HCT116 (cell line): ENCODE data around the gene GSK3A.

Experiments
- FOSL1 ChIP-seq: IDR thresholded peaks from 2 replicates; pipeline ENCODE4 v1.6.1; 2012; ENCODE audit warnings: low read depth
- POLR2A ChIP-seq: IDR thresholded peaks from 2 replicates; pipeline ENCODE4 v1.7.0; 2011; ENCODE audit warnings: borderline replicate concordance; ENCODE audit not compliant: insufficient read depth, insufficient read length; ENCODE audit errors: extremely low read depth
- POLR2AphosphoS5 ChIP-seq: IDR thresholded peaks from 2 replicates; pipeline ENCODE4 v1.6.1; 2011; ENCODE audit warnings: mild to moderate bottlenecking, low read depth, low read length, moderate library complexity
- RAD21 ChIP-seq: IDR thresholded peaks from 2 replicates; pipeline ENCODE4 v1.6.1; 2012; ENCODE audit warnings: low read depth, mild to moderate bottlenecking
- SIN3A ChIP-seq: IDR thresholded peaks from 2 replicates; pipeline ENCODE4 v1.6.1; 2012; ENCODE audit warnings: low read depth
- SP1 ChIP-seq: IDR thresholded peaks from 2 replicates; pipeline ENCODE4 v1.6.1; 2012; ENCODE audit warnings: low read depth
- ZNF274 ChIP-seq: fragments of 200-500 bp; sonication (Bioruptor generic); IDR thresholded peaks from 2 replicates; pipeline ENCODE4 v1.6.1; 2014; ENCODE audit warnings: mild to moderate bottlenecking, low read depth, low read length, inconsistent platforms
- TF ChIP-seq, protein P1 (sequence below): IDR thresholded peaks from 2 replicates; pipeline ENCODE4 v1.6.1; 2012
- TF ChIP-seq, protein P2 (sequence below): IDR thresholded peaks from 2 replicates; pipeline ENCODE4 v1.6.1; 2011; ENCODE audit warnings: mild to moderate bottlenecking, low read length, moderate library complexity; ENCODE audit not compliant: insufficient replicate concordance; ENCODE audit errors: extremely low read depth
- TF ChIP-seq, protein P3 (sequence below), 3 experiments: fragments of 200-600 bp in 1 of 3; sonication (generic) in 1 of 3; IDR thresholded peaks in 2 of 3; conservative IDR thresholded peaks in 1 of 3; 2 replicates each; pipeline ENCODE4 v1.5.1; 2012 to 2017; ENCODE audit warnings: low read depth in 2 of 3, low read length in 2 of 3, antibody characterized with exemption in 1 of 3, borderline replicate concordance in 1 of 3, control low read depth in 1 of 3, mild to moderate bottlenecking in 1 of 3, mixed read lengths in 1 of 3, mixed run types in 1 of 3, moderate library complexity in 1 of 3; ENCODE audit not compliant: insufficient read depth in 1 of 3

DNA sequence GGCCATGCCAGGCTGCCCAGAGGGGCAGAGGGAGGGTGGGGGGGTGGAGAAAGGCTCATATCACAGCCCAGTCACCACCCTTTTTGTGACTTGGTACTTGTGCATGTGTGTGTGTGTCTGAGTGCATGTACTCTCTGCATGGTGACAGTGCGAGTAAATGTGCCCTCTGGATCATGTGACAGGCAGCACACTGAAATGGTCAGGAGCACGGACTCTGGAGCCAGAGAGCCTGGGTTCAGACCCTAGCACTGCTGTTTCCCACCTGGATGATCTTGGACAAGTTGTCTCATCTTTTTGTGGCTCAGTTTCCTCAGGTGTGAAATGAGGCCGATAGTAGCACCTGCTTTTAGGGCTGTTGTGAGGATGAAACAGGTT lies 28.6 kb upstream of the GSK3A start:
- TF ChIP-seq POLR2AphosphoS5 (no peak), FOSL1 (no peak), RAD21 (no peak), ZNF274 (no peak), POLR2A (no peak), SIN3A (no peak), SP1 (no peak)
- TF ChIP-seq, protein P1, sequence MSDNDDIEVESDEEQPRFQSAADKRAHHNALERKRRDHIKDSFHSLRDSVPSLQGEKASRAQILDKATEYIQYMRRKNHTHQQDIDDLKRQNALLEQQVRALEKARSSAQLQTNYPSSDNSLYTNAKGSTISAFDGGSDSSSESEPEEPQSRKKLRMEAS = no peak
- TF ChIP-seq, protein P2, sequence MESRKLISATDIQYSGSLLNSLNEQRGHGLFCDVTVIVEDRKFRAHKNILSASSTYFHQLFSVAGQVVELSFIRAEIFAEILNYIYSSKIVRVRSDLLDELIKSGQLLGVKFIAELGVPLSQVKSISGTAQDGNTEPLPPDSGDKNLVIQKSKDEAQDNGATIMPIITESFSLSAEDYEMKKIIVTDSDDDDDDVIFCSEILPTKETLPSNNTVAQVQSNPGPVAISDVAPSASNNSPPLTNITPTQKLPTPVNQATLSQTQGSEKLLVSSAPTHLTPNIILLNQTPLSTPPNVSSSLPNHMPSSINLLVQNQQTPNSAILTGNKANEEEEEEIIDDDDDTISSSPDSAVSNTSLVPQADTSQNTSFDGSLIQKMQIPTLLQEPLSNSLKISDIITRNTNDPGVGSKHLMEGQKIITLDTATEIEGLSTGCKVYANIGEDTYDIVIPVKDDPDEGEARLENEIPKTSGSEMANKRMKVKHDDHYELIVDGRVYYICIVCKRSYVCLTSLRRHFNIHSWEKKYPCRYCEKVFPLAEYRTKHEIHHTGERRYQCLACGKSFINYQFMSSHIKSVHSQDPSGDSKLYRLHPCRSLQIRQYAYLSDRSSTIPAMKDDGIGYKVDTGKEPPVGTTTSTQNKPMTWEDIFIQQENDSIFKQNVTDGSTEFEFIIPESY = no peak
- TF ChIP-seq, protein P3, sequence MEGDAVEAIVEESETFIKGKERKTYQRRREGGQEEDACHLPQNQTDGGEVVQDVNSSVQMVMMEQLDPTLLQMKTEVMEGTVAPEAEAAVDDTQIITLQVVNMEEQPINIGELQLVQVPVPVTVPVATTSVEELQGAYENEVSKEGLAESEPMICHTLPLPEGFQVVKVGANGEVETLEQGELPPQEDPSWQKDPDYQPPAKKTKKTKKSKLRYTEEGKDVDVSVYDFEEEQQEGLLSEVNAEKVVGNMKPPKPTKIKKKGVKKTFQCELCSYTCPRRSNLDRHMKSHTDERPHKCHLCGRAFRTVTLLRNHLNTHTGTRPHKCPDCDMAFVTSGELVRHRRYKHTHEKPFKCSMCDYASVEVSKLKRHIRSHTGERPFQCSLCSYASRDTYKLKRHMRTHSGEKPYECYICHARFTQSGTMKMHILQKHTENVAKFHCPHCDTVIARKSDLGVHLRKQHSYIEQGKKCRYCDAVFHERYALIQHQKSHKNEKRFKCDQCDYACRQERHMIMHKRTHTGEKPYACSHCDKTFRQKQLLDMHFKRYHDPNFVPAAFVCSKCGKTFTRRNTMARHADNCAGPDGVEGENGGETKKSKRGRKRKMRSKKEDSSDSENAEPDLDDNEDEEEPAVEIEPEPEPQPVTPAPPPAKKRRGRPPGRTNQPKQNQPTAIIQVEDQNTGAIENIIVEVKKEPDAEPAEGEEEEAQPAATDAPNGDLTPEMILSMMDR (IDR thresholded peaks at IDR 0.05 in 2 of 3, conservative IDR thresholded peaks at IDR 0.05 in 1 of 3; ENCODE audit: borderline replicate concordance in 1 of 3, insufficient read depth in 1 of 3, low read depth in 2 of 3, low read length in 2 of 3) = no peak
